Endothelial cell of umbilical vein (primary cell): ENCODE data around the gene SRP9. TPM values are rescaled to one million over a fixed set of nuclear protein-coding genes. Genes with fewer than 3 reads are reported as not detected.
A peak's percentile ranks its signal among the peaks of the same experiment; 100 is the strongest.

Experiments used
- BruUV-seq: library from RNA; stranded (reverse); fragments of 400-500 nt; replicated peaks from 2 replicates; lab custom pipeline; 2021; lab: Mats Ljungman, UMichigan
- CTCF ChIA-PET: fragments of 300-600, 350-600 bp; sonication (Branson Sonifier 250); formaldehyde crosslinking; loops from one replicate; lab custom pipeline; 2021; ENCODE audit warnings: antibody characterized with exemption, inconsistent platforms; lab: Charles Lee
- POLR2A ChIA-PET: fragments of 300-600, 350-600 bp; sonication (Branson Sonifier 250); formaldehyde crosslinking; loops from one replicate; lab custom pipeline; 2021; ENCODE audit warnings: antibody characterized with exemption, inconsistent platforms; lab: Charles Lee
- DNase-seq: peaks from one replicate; pipeline ENCODE4 v3.0.0-alpha.2; 2011; ENCODE audit warnings: low read depth, low spot score
- FAIRE-seq: peaks from 2 replicates; lab custom pipeline; 2011; peaks lifted over from hg19 to GRCh38; lab: Jason Lieb, UNC
- H2AFZ ChIP-seq: 2 replicates; pipeline ENCODE4 v1.6.0; 2012; ENCODE audit warnings: low read depth, low read length, control low read depth, inconsistent platforms
- H3K27ac ChIP-seq: 2 replicates; pipeline ENCODE4 v1.5.1; 2011; ENCODE audit warnings: low read depth, mild to moderate bottlenecking, control low read depth, low read length, moderate library complexity; ENCODE audit not compliant: insufficient read depth
- H3K27me3 ChIP-seq, 2 experiments: 2 replicates each; pipeline versions ENCODE4 v1.6.0 to v1.6.1; 2011; ENCODE audit warnings: low read length in 2 of 2, mixed read lengths in 1 of 2; ENCODE audit not compliant: control insufficient read depth in 2 of 2, insufficient read depth in 2 of 2
- H3K36me3 ChIP-seq, 2 experiments: 2 replicates in 1 of 2; 3 replicates in 1 of 2; pipeline ENCODE4 v1.5.1; 2011; ENCODE audit warnings: low read length in 2 of 2, mild to moderate bottlenecking in 1 of 2, moderate library complexity in 1 of 2; ENCODE audit not compliant: control insufficient read depth in 2 of 2, insufficient read depth in 2 of 2; ENCODE audit errors: extremely low read depth in 1 of 2
- H3K4me1 ChIP-seq: 3 replicates; pipeline ENCODE4 v1.5.1; 2011; ENCODE audit warnings: mild to moderate bottlenecking, low read length; ENCODE audit not compliant: control insufficient read depth, insufficient read depth; ENCODE audit errors: extremely low read depth
- H3K4me2 ChIP-seq: 2 replicates; pipeline ENCODE4 v1.6.1; 2011; ENCODE audit warnings: low read length, control low read depth, mixed read lengths; ENCODE audit not compliant: insufficient read depth
- H3K4me3 ChIP-seq, 3 experiments: fragments of 200-600 bp in 1 of 3; sonication (generic), shearing (Covaris generic) in 1 of 3; replicated peaks in 1 of 3; 2 replicates each; pipeline ENCODE4 v1.5.1; 2011 to 2016; ENCODE audit warnings: control low read depth in 3 of 3, low read length in 3 of 3, mild to moderate bottlenecking in 2 of 3, inconsistent platforms in 1 of 3, low read depth in 1 of 3, moderate library complexity in 1 of 3; ENCODE audit not compliant: insufficient read depth in 1 of 3
- H3K79me2 ChIP-seq: 2 replicates; pipeline ENCODE4 v1.6.0; 2012; ENCODE audit warnings: low read length, inconsistent platforms; ENCODE audit not compliant: control insufficient read depth, insufficient read depth
- H3K9ac ChIP-seq: replicated peaks from 2 replicates; pipeline ENCODE3; 2011; ENCODE audit warnings: low read length, control low read depth; ENCODE audit not compliant: insufficient read depth; ENCODE audit errors: extremely low read depth
- H3K9me1 ChIP-seq: replicated peaks from 3 replicates; pipeline ENCODE4 v1.6.0; 2011; ENCODE audit warnings: mild to moderate bottlenecking, low read length; ENCODE audit not compliant: control insufficient read depth, insufficient read depth; ENCODE audit errors: extremely low read depth
- H3K9me3 ChIP-seq: replicated peaks from 2 replicates; pipeline ENCODE4 v1.5.1; 2012; ENCODE audit warnings: low read length, inconsistent platforms; ENCODE audit not compliant: control insufficient read depth, insufficient read depth
- H4K20me1 ChIP-seq: replicated peaks from 2 replicates; pipeline ENCODE3; 2011; ENCODE audit warnings: mild to moderate bottlenecking, low read length; ENCODE audit not compliant: control insufficient read depth, insufficient read depth; ENCODE audit errors: extremely low read depth
- FOS ChIP-seq: IDR thresholded peaks from 2 replicates; pipeline ENCODE4 v1.6.1; 2011; ENCODE audit warnings: mild to moderate bottlenecking, low read length, moderate library complexity, borderline replicate concordance; ENCODE audit not compliant: insufficient read depth
- GATA2 ChIP-seq: IDR thresholded peaks from 2 replicates; pipeline ENCODE4 v1.7.0; 2011; ENCODE audit warnings: low read depth, mild to moderate bottlenecking, moderate library complexity, mixed read lengths, low read length; ENCODE audit not compliant: insufficient read length, insufficient read depth
- JUN ChIP-seq: IDR thresholded peaks from 2 replicates; pipeline ENCODE4 v1.6.1; 2011; ENCODE audit warnings: borderline replicate concordance, low read depth; ENCODE audit not compliant: insufficient read length, insufficient read depth
- MYC ChIP-seq: IDR thresholded peaks from one replicate; pipeline ENCODE4 v1.6.1; 2011; ENCODE audit warnings: mild to moderate bottlenecking, low read depth, low read length
- POLR2A ChIP-seq: IDR thresholded peaks from 2 replicates; pipeline ENCODE4 v1.6.1; 2012; ENCODE audit warnings: low read depth, mild to moderate bottlenecking, control low read depth, low read length
- POLR2AphosphoS5 ChIP-seq: IDR thresholded peaks from 2 replicates; pipeline ENCODE4 v1.6.1; 2012; ENCODE audit warnings: low read depth, mild to moderate bottlenecking, control low read depth, low read length, moderate library complexity; ENCODE audit not compliant: insufficient read depth
- dilution Hi-C: fragments of 300-500 bp; cut with MboI; formaldehyde crosslinking; loops from one replicate; pipeline ENCODE4 v1.15.0; 2019; ENCODE audit warnings: low sequenced_read_pairs; ENCODE audit not compliant: extremely low pct_ligation_motif_present
- intact Hi-C: fragments of 100-400 bp; cut with micrococcal nuclease; formaldehyde crosslinking; loops from one replicate; pipeline ENCODE4 v1.10.0; 2022
- polyA plus RNA-seq, 4 experiments: library from polyadenylated mRNA; depleted of rRNA in 3 of 4; stranded (reverse) in 3 of 4; unstranded in 1 of 4; fragments of >200 nt; gene quantifications; 2 replicates each; pipeline versions ENCODE4 v1.2.1 to v1.2.3, GENCODE V29; 2011 to 2012; ENCODE audit warnings: missing spikeins in 1 of 4
- total RNA-seq: library from RNA; stranded (reverse); gene quantifications from 2 replicates; pipeline ENCODE4 v1.2.3, GENCODE V29; 2021
- TF ChIP-seq, protein P1 (sequence below): IDR thresholded peaks from 2 replicates; pipeline ENCODE4 v1.6.1; 2011; ENCODE audit not compliant: insufficient read depth, insufficient read length

Gene SRP9
- total and polyA plus RNA-seq, 2 donors (not counting 3 experiments of a cell fraction or from before 2014, with no cell fraction given): 283 to 384 TPM

DNA sequence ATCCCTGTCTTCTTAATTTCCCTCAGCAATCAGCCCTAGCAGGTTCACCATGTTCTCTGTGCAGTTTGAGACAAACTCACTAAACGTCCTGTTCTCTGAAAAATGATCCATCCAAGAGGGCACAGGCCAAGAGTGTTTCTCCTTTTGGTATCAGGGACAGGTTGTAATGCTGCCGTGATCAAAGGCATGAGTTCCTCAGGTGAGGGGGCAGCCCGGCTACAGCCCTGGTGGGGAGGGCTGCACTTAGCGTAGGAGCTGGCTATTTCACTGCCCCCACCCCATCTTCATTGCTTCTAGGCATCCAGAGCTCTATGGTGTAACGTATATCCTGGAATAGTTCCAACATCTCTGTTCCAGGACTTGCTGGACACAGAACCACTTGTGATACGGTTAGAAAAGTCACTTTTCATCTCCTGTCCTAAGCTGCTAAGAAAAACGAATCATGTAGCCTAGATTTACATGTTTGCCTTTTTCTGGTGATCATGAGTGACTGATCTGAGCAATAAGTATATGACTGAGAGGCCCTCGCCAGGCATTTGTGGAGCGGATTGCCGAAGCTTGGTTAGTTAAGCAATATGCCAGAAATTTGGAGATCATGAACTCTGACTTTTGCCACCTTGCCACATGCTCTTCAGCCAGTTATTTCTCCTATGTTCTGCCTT lies 41.1 kb upstream of the SRP9 start:
- no peak overlapping the region for H3K27ac ChIP-seq
- CTCF ChIA-PET: interaction anchor here (1.0 to 2.6 kb wide), 5 partner anchors 10 to 41 kb away, joined by 3 to 6 read pairs (median 5); partner anchors contain the start of gene SRP9
- no peak overlapping the region for H3K9ac ChIP-seq
- H3K36me3 ChIP-seq: no peaks in the 10 kb centered on the region
- H3K27me3 ChIP-seq: no peaks in the 10 kb centered on the region
- POLR2A ChIA-PET: interaction anchor here (0.7 to 1.1 kb wide), 2 partner anchors 10 to 73 kb away, joined by 3 to 4 read pairs; no protein-coding TSS in a partner anchor
- no peaks in the 10 kb centered on the region for H3K9me3 ChIP-seq
- intact Hi-C loops (no loop called here), dilution Hi-C loops (no loop called here)
- H2AFZ ChIP-seq: no peak overlapping the region
- BruUV-seq: no TSS peak
- peaks cover 18% of the 10 kb centered on the region for H3K4me1 ChIP-seq
- no peak for DNase-seq
- H3K4me3 ChIP-seq: no peak overlapping the region
- H3K79me2 ChIP-seq: no peaks in the 10 kb centered on the region
- H4K20me1 ChIP-seq: no peaks in the 10 kb centered on the region
- H3K9me1 ChIP-seq: no peaks in the 10 kb centered on the region
- FAIRE-seq: peak; percentile 53
- no peak overlapping the region for H3K4me2 ChIP-seq
- no peak for TF ChIP-seq GATA2
- no peak for TF ChIP-seq JUN
- no peak for TF ChIP-seq FOS
- TF ChIP-seq POLR2AphosphoS5: no peak

DNA sequence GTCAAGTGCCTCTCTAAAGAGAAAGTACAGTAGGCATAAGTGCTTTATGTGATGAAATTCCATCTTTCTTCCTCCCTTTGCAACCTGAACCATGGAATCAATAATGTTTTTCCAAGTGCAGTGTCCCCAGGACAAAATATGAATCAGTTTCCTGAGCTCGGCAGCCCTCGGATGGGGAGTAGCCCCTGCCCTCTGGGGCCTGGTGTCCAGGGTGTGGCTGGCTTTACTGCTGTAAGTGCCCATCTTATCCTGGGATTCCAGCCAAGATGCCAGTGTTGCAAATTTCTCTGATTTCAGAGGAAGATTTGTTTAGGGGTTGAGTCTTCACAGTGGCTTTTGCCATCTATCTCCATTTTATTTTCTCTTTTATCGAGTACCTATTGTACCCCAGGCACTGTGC lies 40.5 kb upstream of the SRP9 start:
- FAIRE-seq (peak; percentile 79), DNase-seq (peak; percentile 16)
- no peak overlapping the region for H3K4me2 ChIP-seq
- no peaks in the 10 kb centered on the region for H4K20me1 ChIP-seq
- dilution Hi-C loops (no loop called here), intact Hi-C loops (no loop called here)
- ChIA-PET POLR2A (interaction anchor here (0.7 to 1.1 kb wide), 2 partner anchors 9 to 74 kb away, joined by 3 to 4 read pairs; no protein-coding TSS in a partner anchor), CTCF (interaction anchor here (1.1 to 2.6 kb wide), 4 partner anchors 9 to 40 kb away, joined by 3 to 6 read pairs (median 5); partner anchors contain the start of gene SRP9)
- H3K9me3 ChIP-seq: no peaks in the 10 kb centered on the region
- H2AFZ ChIP-seq: no peak overlapping the region
- H3K4me3 ChIP-seq: no peak overlapping the region
- no peak overlapping the region for H3K9ac ChIP-seq
- H3K79me2 ChIP-seq: no peaks in the 10 kb centered on the region
- no peaks in the 10 kb centered on the region for H3K36me3 ChIP-seq
- H3K9me1 ChIP-seq: no peaks in the 10 kb centered on the region
- H3K27ac ChIP-seq: no peak overlapping the region
- H3K4me1 ChIP-seq: peaks cover 18% of the 10 kb centered on the region
- H3K27me3 ChIP-seq: no peaks in the 10 kb centered on the region
- no peak for TF ChIP-seq POLR2A
- no peak for TF ChIP-seq JUN
- no peak for TF ChIP-seq GATA2
- TF ChIP-seq FOS: no peak
- TF ChIP-seq, protein P1, sequence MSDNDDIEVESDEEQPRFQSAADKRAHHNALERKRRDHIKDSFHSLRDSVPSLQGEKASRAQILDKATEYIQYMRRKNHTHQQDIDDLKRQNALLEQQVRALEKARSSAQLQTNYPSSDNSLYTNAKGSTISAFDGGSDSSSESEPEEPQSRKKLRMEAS: no peak
- no peak for TF ChIP-seq MYC
- BruUV-seq: no TSS peak
